Large intestine (tissue), 3 donors: ENCODE results near the gene EFCAB8. TPM values are rescaled to one million over a fixed set of nuclear protein-coding genes. Genes with fewer than 3 reads are reported as not detected.

ENCODE experiments used
- DNase-seq, 2 donors: peaks; one replicate each; pipeline versions ENCODE4 v3.0.0 to v3.0.0-alpha.2; 2013
- H3K27ac ChIP-seq: one replicate; pipeline ENCODE4 v1.5.1; 2013; ENCODE audit warnings: low read length
- H3K27me3 ChIP-seq: 2 replicates; pipeline ENCODE4 v1.6.1; 2013; ENCODE audit warnings: low read length; ENCODE audit not compliant: control insufficient read depth, insufficient read depth
- H3K36me3 ChIP-seq: 2 replicates; pipeline ENCODE4 v1.6.1; 2013; ENCODE audit warnings: low read length; ENCODE audit not compliant: control insufficient read depth, insufficient read depth
- H3K4me1 ChIP-seq: one replicate; pipeline ENCODE4 v1.6.1; 2013; ENCODE audit warnings: low read length; ENCODE audit not compliant: control insufficient read depth, insufficient read depth
- H3K4me3 ChIP-seq: one replicate; pipeline ENCODE4 v1.5.1; 2013; ENCODE audit warnings: low read length
- H3K9me3 ChIP-seq: one replicate; pipeline ENCODE4 v1.6.1; 2013; ENCODE audit warnings: mild to moderate bottlenecking, low read depth, low read length, moderate library complexity; ENCODE audit not compliant: control insufficient read depth
- WGBS: methylation state at CpG from one replicate; pipeline ENCODE4 v1.1.5; 2013; ENCODE audit warnings: low lambda C conversion rate; ENCODE audit not compliant: insufficient coverage; 5-methylcytosine and 5-hydroxymethylcytosine counted together
- polyA plus RNA-seq: library from polyadenylated mRNA; unstranded; fragments of 120-200 nt; gene quantifications from one replicate; pipeline ENCODE4 v1.2.1, GENCODE V29; 2013

The EFCAB8 gene
- polyA plus RNA-seq, 1 donor = 0.25 TPM

DNA sequence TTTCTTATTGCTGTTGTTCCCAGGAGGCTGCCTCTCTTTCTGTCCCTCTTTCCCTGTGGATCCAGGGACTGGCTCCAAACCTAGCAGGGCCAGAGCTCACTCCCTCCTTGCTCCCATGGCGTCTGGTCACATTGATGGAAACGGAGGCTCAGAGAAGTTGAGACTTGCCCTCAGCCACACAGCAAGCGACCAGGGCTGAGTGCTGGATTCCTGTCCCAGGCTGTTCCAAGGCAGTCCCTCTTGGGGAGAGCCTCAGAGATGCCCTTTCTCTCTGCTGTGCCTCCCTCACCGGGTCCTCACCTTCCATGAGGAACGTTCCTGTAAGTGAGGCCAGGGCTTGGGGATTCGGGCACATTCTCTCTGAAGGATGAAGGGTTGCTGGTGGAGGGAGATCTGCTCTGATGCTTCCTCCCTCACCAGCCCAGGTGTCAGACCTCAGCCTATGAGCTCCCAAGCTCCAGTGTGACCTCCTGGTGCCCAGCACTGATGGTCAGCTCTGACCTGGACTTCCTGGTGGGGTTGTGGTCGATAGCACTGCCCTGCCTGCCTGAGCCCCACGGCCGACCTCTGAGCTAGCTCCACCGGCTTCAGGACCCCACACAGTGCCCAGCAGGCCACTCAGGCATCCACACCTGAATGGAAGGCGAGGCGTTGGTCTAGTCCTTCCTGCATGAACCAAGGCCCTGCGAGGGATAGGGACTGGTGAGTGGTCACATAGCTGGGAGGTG lies 118.7 kb downstream of the EFCAB8 start:
- WGBS = no CpG with 5 or more reads among the region's 13 CpGs
- Histone ChIP-seq H3K4me1 (no peaks in the 10 kb centered on the region), H3K36me3 (no peaks in the 10 kb centered on the region), H3K9me3 (no peaks in the 10 kb centered on the region), H3K4me3 (no peak overlapping the region), H3K27ac (no peak overlapping the region), H3K27me3 (no peaks in the 10 kb centered on the region)
- DNase-seq = no peak

DNA sequence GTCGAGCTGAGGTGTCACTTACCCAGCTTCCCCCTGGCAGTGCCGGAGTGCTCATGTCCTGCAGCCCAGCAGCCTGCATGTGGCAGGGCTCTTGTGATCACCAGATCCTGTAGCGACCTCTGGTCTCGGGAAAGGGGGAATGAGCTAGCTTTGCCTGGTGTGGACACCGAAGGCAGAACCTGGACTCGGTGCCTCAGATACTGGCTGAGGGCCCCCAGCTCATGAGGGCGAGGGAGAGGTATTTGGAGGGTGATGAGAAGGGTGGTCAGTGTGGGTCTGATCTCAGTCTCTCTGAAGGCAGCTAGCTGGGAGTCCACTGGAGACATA lies 119.2 kb downstream of the EFCAB8 start:
- Histone ChIP-seq H3K4me1 (no peaks in the 10 kb centered on the region), H3K27ac (no peak overlapping the region), H3K4me3 (no peak overlapping the region), H3K36me3 (no peaks in the 10 kb centered on the region), H3K9me3 (no peaks in the 10 kb centered on the region), H3K27me3 (no peaks in the 10 kb centered on the region)
- WGBS = no CpG with 5 or more reads among the region's 7 CpGs
- DNase-seq = no peak

DNA sequence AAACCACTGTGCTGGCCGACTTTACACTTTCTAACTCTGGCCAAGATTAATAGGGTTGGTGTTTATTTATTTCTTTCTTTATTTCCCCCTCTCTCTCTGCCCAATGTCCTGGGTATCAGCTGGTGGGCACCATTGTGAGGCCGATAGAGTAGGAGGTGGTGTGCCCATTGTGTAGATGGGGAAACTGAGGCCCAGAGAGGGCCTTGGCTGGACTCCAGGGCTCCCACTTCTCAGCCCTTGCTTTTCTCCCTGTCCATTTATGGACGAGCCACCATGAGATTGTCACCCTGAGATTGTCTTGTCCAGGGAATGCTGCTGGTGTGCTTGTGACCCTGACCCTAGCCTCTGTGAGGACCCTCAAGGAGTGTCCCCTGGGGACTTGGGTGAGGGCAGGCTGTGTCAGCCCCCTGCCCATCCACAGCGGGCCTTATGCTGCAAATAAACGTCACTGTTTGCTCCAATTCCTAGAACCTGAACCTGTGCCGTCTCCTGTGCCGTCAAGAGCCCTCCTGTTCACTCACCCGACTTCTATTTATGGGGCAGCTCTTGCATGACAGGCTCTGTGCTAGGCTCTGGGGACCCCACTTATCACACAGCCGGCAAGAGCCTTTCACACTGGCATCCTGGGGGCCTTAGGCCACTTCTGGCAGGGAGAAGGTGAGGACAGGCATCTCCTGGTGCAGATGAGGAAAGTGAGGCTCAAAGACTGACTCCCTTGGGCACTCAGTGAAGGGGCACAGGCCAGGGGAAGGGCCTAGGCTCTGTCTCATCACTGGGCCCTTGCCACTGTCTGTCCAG lies 120.7 kb downstream of the EFCAB8 start:
- no CpG with 5 or more reads among the region's 9 CpGs for WGBS
- no peaks in the 10 kb centered on the region for H3K9me3 ChIP-seq
- no peaks in the 10 kb centered on the region for H3K36me3 ChIP-seq
- DNase-seq = no peak
- no peaks in the 10 kb centered on the region for H3K27me3 ChIP-seq
- H3K4me3 ChIP-seq = no peak overlapping the region
- H3K4me1 ChIP-seq = no peaks in the 10 kb centered on the region
- H3K27ac ChIP-seq = no peak overlapping the region

DNA sequence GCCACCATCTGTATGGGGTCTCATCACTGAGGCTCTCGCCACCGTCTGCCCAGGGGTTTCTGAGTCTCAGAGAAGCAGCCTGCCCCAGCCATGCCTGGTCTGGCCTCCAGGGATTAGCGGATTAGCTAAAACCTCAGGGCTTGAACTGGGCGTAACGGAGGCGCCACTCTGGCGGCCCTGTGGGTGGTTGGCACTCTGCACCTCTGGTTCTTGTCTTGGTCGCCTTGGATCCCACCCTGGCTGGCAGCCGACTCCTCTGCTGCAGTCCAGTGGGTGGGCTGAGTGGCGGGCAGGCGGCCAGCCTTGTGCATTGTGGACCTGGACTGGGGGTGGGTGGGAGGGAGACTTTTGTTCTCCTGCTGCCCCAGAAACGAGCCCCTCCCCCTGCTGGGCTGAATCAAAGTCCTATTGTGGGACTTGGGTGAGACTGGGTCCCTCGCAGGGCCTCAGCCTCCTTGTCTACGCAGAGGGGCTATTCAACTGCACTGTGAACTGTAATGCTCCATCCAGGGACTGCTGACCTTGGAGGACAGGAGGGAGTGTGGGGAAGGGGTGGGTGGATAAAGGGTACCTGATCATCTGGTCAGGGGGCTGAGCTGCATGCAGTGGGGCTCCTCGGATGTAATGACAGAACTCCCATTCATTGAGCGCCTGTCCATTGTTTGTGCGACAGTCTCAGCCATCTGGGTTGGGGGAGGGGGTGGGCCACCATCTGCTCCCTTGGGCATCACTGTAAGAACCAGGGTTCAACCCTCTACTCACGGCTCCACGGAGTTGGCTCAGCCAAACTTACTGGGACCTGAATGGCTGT lies 121.6 kb downstream of the EFCAB8 start:
- H3K27ac ChIP-seq = no peak overlapping the region
- H3K4me3 ChIP-seq = no peak overlapping the region
- H3K27me3 ChIP-seq = no peaks in the 10 kb centered on the region
- no peak for DNase-seq
- no CpG with 5 or more reads among the region's 19 CpGs for WGBS
- no peaks in the 10 kb centered on the region for H3K4me1 ChIP-seq
- H3K36me3 ChIP-seq = no peaks in the 10 kb centered on the region
- H3K9me3 ChIP-seq = no peaks in the 10 kb centered on the region

DNA sequence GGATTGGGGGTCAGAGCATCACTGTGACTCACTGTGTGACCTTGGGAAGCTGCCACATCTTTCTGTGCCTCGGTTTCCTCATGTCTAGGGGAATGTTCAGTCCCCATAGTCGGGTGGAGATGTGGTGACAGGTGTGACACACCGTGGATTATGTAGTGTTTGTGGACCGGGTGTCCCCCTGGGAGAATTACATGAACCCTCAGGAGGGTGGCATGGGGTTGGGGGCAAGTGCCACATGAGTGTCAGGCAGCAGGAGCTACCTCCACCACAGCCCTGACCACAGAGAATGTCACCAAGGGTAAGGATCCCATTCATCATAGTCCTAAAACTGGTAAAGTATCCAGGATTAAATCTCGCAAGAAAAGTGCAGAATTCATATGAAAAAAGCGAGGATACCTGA lies 122.3 kb downstream of the EFCAB8 start:
- WGBS = 86% methylated on average over 2 of the region's 6 CpGs
- no peaks in the 10 kb centered on the region for H3K27me3 ChIP-seq
- no peak overlapping the region for H3K4me3 ChIP-seq
- H3K9me3 ChIP-seq = no peaks in the 10 kb centered on the region
- H3K36me3 ChIP-seq = no peaks in the 10 kb centered on the region
- no peak overlapping the region for H3K27ac ChIP-seq
- no peak for DNase-seq
- H3K4me1 ChIP-seq = no peaks in the 10 kb centered on the region

DNA sequence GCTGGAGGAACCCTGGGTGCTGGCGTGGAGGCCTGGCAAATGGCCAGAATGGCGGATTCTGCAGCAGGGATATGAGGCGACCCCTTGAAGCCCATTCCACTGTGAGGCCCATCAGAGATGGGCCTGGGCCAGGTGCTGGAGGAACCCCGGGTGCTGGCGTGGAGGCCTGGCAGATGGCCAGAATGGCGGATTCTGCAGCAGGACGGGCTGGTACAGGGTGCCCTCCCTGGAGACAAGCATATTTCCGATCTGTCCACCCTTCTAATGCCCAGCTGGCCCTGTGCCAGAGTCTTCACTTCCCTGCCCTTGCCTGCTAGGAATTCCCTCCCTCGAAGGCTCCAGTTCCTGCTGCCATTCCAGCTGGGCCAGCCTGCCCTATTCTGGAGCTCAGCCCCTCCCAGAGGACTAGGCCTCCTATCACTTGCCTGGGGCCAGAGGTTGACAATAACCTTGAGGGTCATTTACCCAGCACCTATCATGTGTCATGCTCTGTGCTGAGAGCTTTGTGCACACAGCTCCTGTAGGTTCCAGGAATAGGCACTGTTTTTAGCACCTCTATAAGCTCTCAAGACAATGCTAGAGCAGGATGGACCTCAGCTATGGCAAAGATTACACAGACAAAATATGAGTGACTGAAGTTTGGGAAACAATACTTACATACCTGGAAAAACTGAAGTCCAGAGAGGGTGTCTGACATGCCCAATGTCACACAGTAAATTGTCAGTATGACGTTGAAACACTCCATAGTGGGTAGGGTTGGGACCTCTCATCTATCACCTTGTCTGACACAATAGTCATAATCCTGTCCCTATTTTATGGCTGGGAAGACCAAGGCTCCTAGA lies 124.1 kb downstream of the EFCAB8 start:
- H3K9me3 ChIP-seq = no peaks in the 10 kb centered on the region
- WGBS = no CpG with 5 or more reads among the region's 10 CpGs
- no peaks in the 10 kb centered on the region for H3K4me1 ChIP-seq
- H3K27ac ChIP-seq = no peak overlapping the region
- H3K4me3 ChIP-seq = no peak overlapping the region
- no peaks in the 10 kb centered on the region for H3K36me3 ChIP-seq
- H3K27me3 ChIP-seq = no peaks in the 10 kb centered on the region
- peak in 1 of 2 donors; percentile 37 for DNase-seq

DNA sequence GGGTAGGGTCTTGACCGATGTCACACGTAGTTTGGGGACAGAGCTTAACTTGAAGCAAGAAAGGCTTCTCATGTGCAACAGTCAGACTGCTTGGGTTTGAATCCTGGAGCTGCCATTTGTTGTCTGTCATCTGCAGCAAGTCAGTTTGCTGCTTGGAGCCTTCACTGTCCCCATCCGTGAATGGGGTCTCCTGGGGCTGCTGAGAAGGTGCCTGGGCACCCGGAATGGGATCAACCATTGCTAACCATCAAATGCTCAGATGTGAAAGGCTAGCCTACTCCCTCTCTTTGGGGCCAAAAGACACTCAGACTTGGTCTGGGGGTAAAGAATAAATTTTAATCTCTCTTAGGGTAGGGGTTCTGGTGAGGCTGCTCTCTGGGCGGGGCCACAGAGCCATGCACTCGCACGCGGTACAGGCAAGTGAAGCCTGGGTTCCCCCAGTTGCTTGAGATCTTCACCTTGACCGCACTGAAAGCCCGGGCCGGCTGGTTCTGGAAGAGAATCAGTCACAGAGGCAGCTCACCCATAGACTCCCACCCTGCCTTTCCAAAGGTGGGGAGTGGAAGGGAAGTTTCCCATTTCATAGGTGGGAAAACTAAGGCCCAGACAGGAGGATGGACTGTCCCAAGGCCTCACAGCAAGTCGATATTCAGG lies 124.9 kb downstream of the EFCAB8 start:
- no peak for DNase-seq
- Histone ChIP-seq H3K27ac (no peak overlapping the region), H3K4me1 (no peaks in the 10 kb centered on the region), H3K27me3 (no peaks in the 10 kb centered on the region), H3K36me3 (no peaks in the 10 kb centered on the region), H3K9me3 (no peaks in the 10 kb centered on the region), H3K4me3 (no peak overlapping the region)
- WGBS = no CpG with 5 or more reads among the region's 12 CpGs

DNA sequence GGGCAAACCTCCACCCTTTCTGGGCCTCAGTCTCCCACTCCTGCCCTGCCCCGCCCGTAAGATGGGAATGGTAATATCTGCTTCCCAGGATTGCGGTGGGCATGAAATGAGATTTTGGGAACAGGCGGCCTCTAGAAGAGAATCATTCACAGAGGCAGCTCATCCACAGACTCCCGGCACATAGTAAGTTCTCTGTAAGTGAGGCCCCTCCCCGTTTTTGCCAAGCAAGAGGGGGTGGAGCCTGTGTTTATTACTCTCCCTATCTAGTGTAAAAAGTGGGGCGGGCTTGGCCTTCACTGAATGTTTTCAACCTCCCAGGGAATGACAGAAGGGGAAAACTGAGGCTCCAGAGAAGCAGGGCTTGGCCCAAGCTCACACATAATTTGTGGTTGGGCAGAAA lies 125.5 kb downstream of the EFCAB8 start:
- peak in 1 of 2 donors; percentile 31 for DNase-seq
- Histone ChIP-seq H3K36me3 (no peaks in the 10 kb centered on the region), H3K27ac (no peak overlapping the region), H3K9me3 (no peaks in the 10 kb centered on the region), H3K4me3 (no peak overlapping the region), H3K4me1 (no peaks in the 10 kb centered on the region), H3K27me3 (no peaks in the 10 kb centered on the region)
- no CpG with 5 or more reads among the region's 7 CpGs for WGBS

DNA sequence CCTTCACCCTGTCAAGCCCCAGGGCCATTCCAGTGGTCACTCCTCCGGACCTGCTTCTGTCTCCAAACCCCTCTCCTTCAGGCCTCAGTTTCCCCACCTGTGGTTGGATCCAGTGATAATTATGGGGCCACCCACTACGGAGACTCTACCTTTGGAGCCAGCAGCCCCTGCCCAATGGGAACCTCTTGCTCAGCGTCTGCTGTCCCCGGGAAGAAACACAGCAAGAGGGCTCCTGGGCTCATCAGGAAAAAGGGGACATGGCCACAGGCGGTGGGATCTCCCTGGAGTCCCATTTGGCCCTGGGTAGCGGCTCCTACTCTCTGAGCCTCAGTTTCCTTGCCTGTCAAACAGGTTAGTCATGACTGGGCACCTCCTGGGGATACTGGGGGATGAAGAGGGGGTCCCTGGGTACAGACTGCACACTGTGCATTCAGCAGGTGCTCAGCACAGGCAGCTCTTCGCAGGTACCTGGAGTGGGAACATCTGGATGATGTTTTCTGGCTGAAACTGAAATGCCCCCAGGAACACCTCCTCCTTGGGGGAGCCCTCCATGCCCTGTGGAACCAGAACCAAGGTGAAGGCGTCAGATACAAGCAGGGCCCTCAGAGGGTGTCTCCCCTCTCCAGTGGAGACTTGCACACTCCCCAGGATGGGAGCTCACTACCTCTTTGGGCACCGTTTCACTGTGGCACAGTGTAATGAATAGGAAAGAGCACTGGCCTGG lies 126.1 kb downstream of the EFCAB8 start:
- WGBS = no CpG with 5 or more reads among the region's 9 CpGs

More for the DNA sequence above, 126.1 kb downstream of the EFCAB8 start:
- no peak overlapping the region for H3K27ac ChIP-seq
- no peaks in the 10 kb centered on the region for H3K4me1 ChIP-seq
- H3K4me3 ChIP-seq = no peak overlapping the region
- H3K27me3 ChIP-seq = no peaks in the 10 kb centered on the region
- no peak for DNase-seq
- H3K9me3 ChIP-seq = no peaks in the 10 kb centered on the region
- no peaks in the 10 kb centered on the region for H3K36me3 ChIP-seq
